ENCODE measurements around the gene CACFD1. TPM values are rescaled to one million over a fixed set of nuclear protein-coding genes. Genes with fewer than 3 reads are reported as not detected.
A peak's percentile ranks its signal among the peaks of the same experiment; 100 is the strongest.

CACFD1 gene
- total and polyA plus RNA-seq, 2 of the 13 experiments (the other 11 are each of a cell fraction or from before 2014, with no cell fraction given): 13.8 to 14.6 TPM

GRCh38 chr9:133485531-133486260 lies 25.9 kb downstream of the CACFD1 start (continued):
- TF ChIP-seq ZNF407 (CRISPR knock-in tag; IDR thresholded peaks at IDR 0.05; ENCODE audit: not compliant biosample characterization) (peak; percentile 44), NFATC3 (CRISPR knock-in tag; IDR thresholded peaks at IDR 0.05) (0 out of 2 replicates have a peak, but pooled peaks have one; percentile 49), PLSCR1 (CRISPR knock-in tag; IDR thresholded peaks at IDR 0.05; ENCODE audit: borderline replicate concordance) (no peak), SMARCE1 (IDR thresholded peaks at IDR 0.05; ENCODE audit: borderline replicate concordance) (no peak), CSRNP1 (CRISPR knock-in tag; IDR thresholded peaks at IDR 0.05) (no peak), MTERF4 (CRISPR knock-in tag; IDR thresholded peaks at IDR 0.05) (0 out of 2 replicates have a peak, but pooled peaks have one; percentile 26), GMEB1 (CRISPR knock-in tag; IDR thresholded peaks at IDR 0.05; ENCODE audit: borderline replicate concordance) (peak; percentile 46; the same call in 1 of the 2 replicates), ZNF598 (CRISPR knock-in tag; IDR thresholded peaks at IDR 0.05; ENCODE audit: borderline replicate concordance) (peak; percentile 93; the same call in 1 of the 2 replicates), ZNF501 (CRISPR knock-in tag; IDR thresholded peaks at IDR 0.05) (peak; percentile 29; the same call in 1 of the 2 replicates), MXD4 (CRISPR knock-in tag; IDR thresholded peaks at IDR 0.05) (0 out of 2 replicates have a peak, but pooled peaks have one; percentile 1), HNF4A (CRISPR knock-in tag; IDR thresholded peaks at IDR 0.05) (no peak), TFDP2 (CRISPR knock-in tag; IDR thresholded peaks at IDR 0.05) (no peak), KAT8 (CRISPR knock-in tag; IDR thresholded peaks at IDR 0.05) (peak; percentile 36)

Data from HepG2 (cell line).